Measurements from ENCODE around the gene TCAIM. TPM values are rescaled to one million over a fixed set of nuclear protein-coding genes. Genes with fewer than 3 reads are reported as not detected.
"Not testable (repeated sequence)": the region's sequence is repeated elsewhere in the genome, so short reads cannot be mapped to it uniquely, and the experiment has no call there.

TCAIM gene
- total RNA-seq, 1 donor from 2014 or later, result 35.9 TPM

DNA sequence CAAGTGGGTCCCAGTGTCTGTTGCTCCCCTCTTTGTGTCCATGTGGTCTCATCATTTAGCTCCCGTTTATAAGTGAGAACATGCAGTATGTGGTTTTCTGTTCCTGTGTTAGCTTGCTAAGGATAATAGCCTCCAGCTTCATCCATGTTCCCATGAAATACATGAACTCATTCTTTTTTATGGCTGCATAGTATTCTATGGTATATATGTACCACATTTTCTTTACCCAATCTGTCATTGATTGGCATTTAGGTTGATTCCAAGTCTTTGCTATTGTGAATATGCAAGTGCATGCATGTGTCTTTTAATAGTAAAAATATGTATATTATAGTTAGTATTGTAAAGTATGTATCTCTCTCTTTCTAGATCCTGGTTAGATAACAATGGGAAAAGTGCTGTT is 53.9 kb downstream of the TCAIM start:
- Histone ChIP-seq H3K9me3 (replicated peaks) (peaks cover 4% of the 10 kb centered on the region), H3K27me3 (ENCODE audit: low read depth) (no peaks in the 10 kb centered on the region), H3K4me3 (no peak overlapping the region), H3K4me1 (no peaks in the 10 kb centered on the region), H3K36me3 (peaks cover 19% of the 10 kb centered on the region), H3K27ac (replicated peaks) (no peak overlapping the region)
- intact Hi-C loops (cut with micrococcal nuclease), result no loop called here
- TF ChIP-seq, protein P1, sequence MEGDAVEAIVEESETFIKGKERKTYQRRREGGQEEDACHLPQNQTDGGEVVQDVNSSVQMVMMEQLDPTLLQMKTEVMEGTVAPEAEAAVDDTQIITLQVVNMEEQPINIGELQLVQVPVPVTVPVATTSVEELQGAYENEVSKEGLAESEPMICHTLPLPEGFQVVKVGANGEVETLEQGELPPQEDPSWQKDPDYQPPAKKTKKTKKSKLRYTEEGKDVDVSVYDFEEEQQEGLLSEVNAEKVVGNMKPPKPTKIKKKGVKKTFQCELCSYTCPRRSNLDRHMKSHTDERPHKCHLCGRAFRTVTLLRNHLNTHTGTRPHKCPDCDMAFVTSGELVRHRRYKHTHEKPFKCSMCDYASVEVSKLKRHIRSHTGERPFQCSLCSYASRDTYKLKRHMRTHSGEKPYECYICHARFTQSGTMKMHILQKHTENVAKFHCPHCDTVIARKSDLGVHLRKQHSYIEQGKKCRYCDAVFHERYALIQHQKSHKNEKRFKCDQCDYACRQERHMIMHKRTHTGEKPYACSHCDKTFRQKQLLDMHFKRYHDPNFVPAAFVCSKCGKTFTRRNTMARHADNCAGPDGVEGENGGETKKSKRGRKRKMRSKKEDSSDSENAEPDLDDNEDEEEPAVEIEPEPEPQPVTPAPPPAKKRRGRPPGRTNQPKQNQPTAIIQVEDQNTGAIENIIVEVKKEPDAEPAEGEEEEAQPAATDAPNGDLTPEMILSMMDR (IDR thresholded peaks at IDR 0.05; ENCODE audit: borderline replicate concordance), result no peak
- DNase-seq, result no peak

DNA sequence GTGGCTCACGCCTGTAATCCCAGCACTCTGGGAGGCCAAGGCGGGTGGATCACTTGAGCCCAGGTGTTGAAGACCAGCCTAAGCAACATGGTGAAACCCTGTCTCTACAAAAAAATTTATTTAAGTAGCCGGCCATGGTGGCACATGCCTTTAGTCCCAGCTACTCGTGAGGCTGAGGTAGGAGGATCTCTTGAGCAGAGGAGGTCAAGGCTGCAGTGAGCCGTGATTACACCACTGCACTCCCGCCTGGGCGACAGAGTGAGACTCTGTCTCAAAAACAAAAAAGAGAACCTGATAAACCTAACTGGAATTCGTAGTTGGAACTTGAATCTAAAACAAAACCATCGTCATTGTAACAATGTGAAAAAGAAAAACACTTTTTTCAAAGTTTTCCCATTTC is 57.1 kb downstream of the TCAIM start:
- H3K4me3 ChIP-seq, result no peak overlapping the region
- intact Hi-C loops (cut with micrococcal nuclease), result no loop called here
- H3K27ac ChIP-seq (replicated peaks), result no peak overlapping the region
- TF ChIP-seq, protein P1 (IDR thresholded peaks at IDR 0.05; ENCODE audit: borderline replicate concordance), result no peak
- H3K4me1 ChIP-seq, result peaks cover 17% of the 10 kb centered on the region
- DNase-seq, result no peak
- H3K36me3 ChIP-seq, result peaks cover 17% of the 10 kb centered on the region
- no peaks in the 10 kb centered on the region for H3K27me3 ChIP-seq (ENCODE audit: low read depth)
- no peaks in the 10 kb centered on the region for H3K9me3 ChIP-seq (replicated peaks)

- Histone ChIP-seq H3K36me3 (peaks cover 23% of the 10 kb centered on the region), H3K27ac (replicated peaks) (no peak overlapping the region), H3K9me3 (replicated peaks) (no peaks in the 10 kb centered on the region), H3K4me3 (no peak overlapping the region), H3K27me3 (ENCODE audit: low read depth) (no peaks in the 10 kb centered on the region), H3K4me1 (peaks cover 21% of the 10 kb centered on the region)
- intact Hi-C loops (cut with micrococcal nuclease), result no loop called here
- DNase-seq, result no peak
- TF ChIP-seq, protein P1 (IDR thresholded peaks at IDR 0.05; ENCODE audit: borderline replicate concordance), result no peak
Observed at GRCh38 chr3:44396200-44397171, 57.9 kb downstream of the TCAIM start.

DNA sequence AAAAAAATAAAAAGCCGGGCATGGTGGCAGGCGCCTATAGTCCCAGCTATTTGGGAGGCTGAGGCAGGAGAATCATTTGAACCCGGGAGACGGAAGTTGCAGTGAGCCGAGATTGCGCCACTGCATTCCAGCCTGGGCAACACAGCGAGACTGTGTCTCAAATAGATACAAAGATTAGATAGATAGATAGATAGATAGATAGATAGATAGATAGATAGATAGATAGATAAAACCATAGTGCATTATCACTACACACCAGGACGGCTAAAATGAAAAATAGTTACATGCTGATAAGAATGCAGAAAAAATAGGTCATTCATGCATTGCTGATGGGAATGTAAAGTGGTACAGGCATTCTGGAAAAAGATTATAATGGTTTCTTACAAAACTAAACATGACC is 59.7 kb downstream of the TCAIM start:
- H3K27ac ChIP-seq (replicated peaks); H3K4me3 ChIP-seq; DNase-seq; H3K9me3 ChIP-seq (replicated peaks); H3K27me3 ChIP-seq (ENCODE audit: low read depth); intact Hi-C loops (cut with micrococcal nuclease): not testable (repeated sequence)
- H3K4me1 ChIP-seq, result peaks cover 32% of the 10 kb centered on the region
- H3K36me3 ChIP-seq, result peaks cover 29% of the 10 kb centered on the region

GRCh38 chr3:44398853-44399252 is 60.3 kb downstream of the TCAIM start:
- Histone ChIP-seq H3K27ac (replicated peaks) (no peak overlapping the region), H3K4me1 (peaks cover 32% of the 10 kb centered on the region), H3K4me3 (no peak overlapping the region), H3K9me3 (replicated peaks) (no peaks in the 10 kb centered on the region), H3K36me3 (peaks cover 29% of the 10 kb centered on the region), H3K27me3 (ENCODE audit: low read depth) (no peaks in the 10 kb centered on the region)
- no peak for DNase-seq
- TF ChIP-seq, protein P1 (IDR thresholded peaks at IDR 0.05; ENCODE audit: borderline replicate concordance), result no peak
- intact Hi-C loops (cut with micrococcal nuclease), result no loop called here

GRCh38 chr3:44400771-44401170 is 62.2 kb downstream of the TCAIM start:
- TF ChIP-seq, protein P1 (IDR thresholded peaks at IDR 0.05; ENCODE audit: borderline replicate concordance), result no peak
- no peak overlapping the region for H3K4me3 ChIP-seq
- intact Hi-C loops (cut with micrococcal nuclease), result no loop called here
- peak overlapping the region; percentile 24 for H3K27ac ChIP-seq (replicated peaks)
- peaks cover 29% of the 10 kb centered on the region for H3K36me3 ChIP-seq
- peaks cover 32% of the 10 kb centered on the region for H3K4me1 ChIP-seq
- no peaks in the 10 kb centered on the region for H3K27me3 ChIP-seq (ENCODE audit: low read depth)
- DNase-seq, result no peak
- no peaks in the 10 kb centered on the region for H3K9me3 ChIP-seq (replicated peaks)

All from left ventricle myocardium inferior (tissue), 1 donor.